GM12892 (cell line): ENCODE measurements around the gene TTC4.

Source experiments
- DNase-seq: peaks from one replicate; pipeline ENCODE4 v3.0.0; 2011; ENCODE audit not compliant: insufficient read length
- FAIRE-seq: peaks from 2 replicates; lab custom pipeline; 2011; peaks lifted over from hg19 to GRCh38; lab: Jason Lieb, UNC
- POLR2A ChIP-seq: IDR thresholded peaks from 2 replicates; pipeline ENCODE4 v1.6.1; 2011; ENCODE audit warnings: low read depth, low read length, control low read depth
- POLR2AphosphoS5 ChIP-seq: IDR thresholded peaks from 2 replicates; pipeline ENCODE4 v1.6.1; 2011; ENCODE audit warnings: low read depth, low read length, control low read depth
- TAF1 ChIP-seq: IDR thresholded peaks from 2 replicates; pipeline ENCODE4 v1.6.1; 2011; ENCODE audit warnings: low read depth, mild to moderate bottlenecking, control low read depth, low read length, borderline replicate concordance

The TTC4 gene

GRCh38 chr1:54738244-54738643, 22.6 kb downstream of the TTC4 start:
- TF ChIP-seq TAF1: no peak
- TF ChIP-seq POLR2A: no peak
- DNase-seq (no peak), FAIRE-seq (no peak)

GRCh38 chr1:54741531-54741930, 25.9 kb downstream of the TTC4 start:
- TF ChIP-seq POLR2AphosphoS5 (no peak), POLR2A (no peak), TAF1 (no peak)
- DNase-seq (no peak), FAIRE-seq (no peak)

- no peak for TF ChIP-seq POLR2A
- TF ChIP-seq TAF1: no peak
- no peak for TF ChIP-seq POLR2AphosphoS5
- DNase-seq (no peak), FAIRE-seq (no peak)
These were observed 26.6 kb downstream of the TTC4 start for GRCh38 chr1:54742282-54742681.

- FAIRE-seq (no peak), DNase-seq (no peak)
- TF ChIP-seq POLR2AphosphoS5 (0 out of 2 replicates have a peak, but pooled peaks have one; percentile 44), POLR2A (no peak; the same call in 1 of the 2 replicates), TAF1 (no peak)
These were observed 28.0 kb downstream of the TTC4 start for GRCh38 chr1:54743416-54744226.

- DNase-seq (no peak), FAIRE-seq (no peak)
- TF ChIP-seq POLR2A: no peak
- no peak for TF ChIP-seq TAF1
- TF ChIP-seq POLR2AphosphoS5: no peak
These were observed 29.0 kb downstream of the TTC4 start for GRCh38 chr1:54744696-54745095.

- DNase-seq: no peak
- FAIRE-seq: no peak
- TF ChIP-seq POLR2AphosphoS5 (no peak), TAF1 (no peak), POLR2A (no peak)
These were observed 29.6 kb downstream of the TTC4 start for GRCh38 chr1:54745274-54745673.

- FAIRE-seq: no peak
- TF ChIP-seq POLR2AphosphoS5 (no peak), TAF1 (no peak), POLR2A (no peak)
- no peak for DNase-seq
These were observed 30.2 kb downstream of the TTC4 start for GRCh38 chr1:54745864-54746263.

GRCh38 chr1:54748094-54748835, 32.6 kb downstream of the TTC4 start:
- DNase-seq (no peak), FAIRE-seq (no peak)
- TF ChIP-seq TAF1: no peak

- no peak for FAIRE-seq
- TF ChIP-seq POLR2A: no peak
- no peak for TF ChIP-seq TAF1
- TF ChIP-seq POLR2AphosphoS5: no peak
- no peak for DNase-seq
These were observed 34.9 kb downstream of the TTC4 start for GRCh38 chr1:54750596-54750995.

- TF ChIP-seq POLR2A: no peak
- TF ChIP-seq POLR2AphosphoS5: no peak
- no peak for TF ChIP-seq TAF1
- no peak for DNase-seq
- FAIRE-seq: no peak
These were observed 35.8 kb downstream of the TTC4 start for GRCh38 chr1:54751426-54751825.

- no peak for FAIRE-seq
These were observed 38.4 kb downstream of the TTC4 start for GRCh38 chr1:54754045-54754444.

GRCh38 chr1:54754486-54755285, 39.0 kb downstream of the TTC4 start:
- no peak for TF ChIP-seq POLR2AphosphoS5
- TF ChIP-seq TAF1: no peak
- TF ChIP-seq POLR2A: no peak
- no peak for DNase-seq
- FAIRE-seq: no peak

More at GRCh38 chr1:54754045-54754444, 38.4 kb downstream of the TTC4 start:
- TF ChIP-seq POLR2AphosphoS5 (no peak), POLR2A (no peak), TAF1 (no peak)
- DNase-seq: no peak
